ENCODE data around the gene SLC22A12.

SLC22A12 gene

GRCh38 chr11:64562723-64563351 lies 28.2 kb upstream of the SLC22A12 start:
- TF ChIP-seq FOXM1 (IDR thresholded peaks at IDR 0.05; ENCODE audit: borderline replicate concordance, low read depth) (no peak), REST (IDR thresholded peaks at IDR 0.05; ENCODE audit: low read depth) (no peak), TEAD4 (IDR thresholded peaks at IDR 0.05) (no peak), TCF12 (IDR thresholded peaks at IDR 0.05; ENCODE audit: low read depth) (no peak), ZBTB7A (IDR thresholded peaks at IDR 0.05; ENCODE audit: low read depth) (no peak), EP300 (IDR thresholded peaks at IDR 0.05; ENCODE audit: borderline replicate concordance) (no peak), NFIC (IDR thresholded peaks at IDR 0.05) (no peak), CEBPB (IDR thresholded peaks at IDR 0.05) (no peak), RAD21 (IDR thresholded peaks at IDR 0.05; ENCODE audit: low read depth) (no peak), CREB1 (IDR thresholded peaks at IDR 0.05; ENCODE audit: low read depth) (no peak), EGR1 (IDR thresholded peaks at IDR 0.05) (no peak), TAF1 (IDR thresholded peaks at IDR 0.05; ENCODE audit: low read depth) (no peak), YY1 (IDR thresholded peaks at IDR 0.05; ENCODE audit: low read depth) (no peak)
- TF ChIP-seq, protein P1, sequence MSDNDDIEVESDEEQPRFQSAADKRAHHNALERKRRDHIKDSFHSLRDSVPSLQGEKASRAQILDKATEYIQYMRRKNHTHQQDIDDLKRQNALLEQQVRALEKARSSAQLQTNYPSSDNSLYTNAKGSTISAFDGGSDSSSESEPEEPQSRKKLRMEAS (IDR thresholded peaks at IDR 0.05), result no peak
- TF ChIP-seq, protein P2, sequence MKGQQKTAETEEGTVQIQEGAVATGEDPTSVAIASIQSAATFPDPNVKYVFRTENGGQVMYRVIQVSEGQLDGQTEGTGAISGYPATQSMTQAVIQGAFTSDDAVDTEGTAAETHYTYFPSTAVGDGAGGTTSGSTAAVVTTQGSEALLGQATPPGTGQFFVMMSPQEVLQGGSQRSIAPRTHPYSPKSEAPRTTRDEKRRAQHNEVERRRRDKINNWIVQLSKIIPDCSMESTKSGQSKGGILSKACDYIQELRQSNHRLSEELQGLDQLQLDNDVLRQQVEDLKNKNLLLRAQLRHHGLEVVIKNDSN (IDR thresholded peaks at IDR 0.05), result no peak

GRCh38 chr11:64563966-64564365 lies 27.1 kb upstream of the SLC22A12 start:
- TF ChIP-seq REST (IDR thresholded peaks at IDR 0.05; ENCODE audit: low read depth), result no peak
- TF ChIP-seq, protein P1 (IDR thresholded peaks at IDR 0.05), result no peak
- TF ChIP-seq YY1 (IDR thresholded peaks at IDR 0.05; ENCODE audit: low read depth), result no peak
- no peak for TF ChIP-seq FOXM1 (IDR thresholded peaks at IDR 0.05; ENCODE audit: borderline replicate concordance, low read depth)
- no peak for TF ChIP-seq EGR1 (IDR thresholded peaks at IDR 0.05)
- TF ChIP-seq RAD21 (IDR thresholded peaks at IDR 0.05; ENCODE audit: low read depth), result no peak
- TF ChIP-seq, protein P2 (IDR thresholded peaks at IDR 0.05), result no peak
- no peak for TF ChIP-seq TAF1 (IDR thresholded peaks at IDR 0.05; ENCODE audit: low read depth)
- TF ChIP-seq CEBPB (IDR thresholded peaks at IDR 0.05), result no peak
- TF ChIP-seq ZBTB7A (IDR thresholded peaks at IDR 0.05; ENCODE audit: low read depth), result no peak
- TF ChIP-seq TCF12 (IDR thresholded peaks at IDR 0.05; ENCODE audit: low read depth), result no peak
- no peak for TF ChIP-seq EP300 (IDR thresholded peaks at IDR 0.05; ENCODE audit: borderline replicate concordance)
- TF ChIP-seq NFIC (IDR thresholded peaks at IDR 0.05), result no peak
- TF ChIP-seq CREB1 (IDR thresholded peaks at IDR 0.05; ENCODE audit: low read depth), result no peak
- no peak for TF ChIP-seq TEAD4 (IDR thresholded peaks at IDR 0.05)

DNA sequence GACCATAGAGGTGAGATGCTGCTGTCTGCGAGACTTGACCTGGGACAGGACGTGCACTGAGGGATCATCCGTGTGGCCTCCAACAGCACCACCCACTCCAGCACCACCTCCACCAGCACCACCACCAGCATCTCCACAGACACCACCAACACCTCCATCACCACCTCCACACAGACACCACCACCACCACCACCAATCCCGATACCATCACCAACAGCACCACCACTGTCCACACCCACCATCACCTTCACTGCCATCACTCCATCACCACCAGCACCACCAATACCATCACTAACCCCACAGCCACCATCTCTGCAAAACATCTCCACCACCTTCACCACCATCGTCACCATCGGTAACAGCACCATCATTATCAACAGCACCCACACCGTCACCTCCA lies 26.6 kb upstream of the SLC22A12 start:
- TF ChIP-seq ZBTB7A (IDR thresholded peaks at IDR 0.05; ENCODE audit: low read depth) (no peak), TAF1 (IDR thresholded peaks at IDR 0.05; ENCODE audit: low read depth) (no peak), YY1 (IDR thresholded peaks at IDR 0.05; ENCODE audit: low read depth) (no peak), CEBPB (IDR thresholded peaks at IDR 0.05) (no peak), EP300 (IDR thresholded peaks at IDR 0.05; ENCODE audit: borderline replicate concordance) (no peak), REST (IDR thresholded peaks at IDR 0.05; ENCODE audit: low read depth) (no peak), CREB1 (IDR thresholded peaks at IDR 0.05; ENCODE audit: low read depth) (no peak)
- TF ChIP-seq, protein P2 (IDR thresholded peaks at IDR 0.05), result no peak
